AG04449 (cell line): ENCODE results near the gene LIN9.

Source experiments
- CTCF ChIA-PET: fragments of 350-600 bp; formaldehyde crosslinking; extraction: SDS; loops from one replicate; lab custom pipeline; 2021; ENCODE audit warnings: antibody characterized with exemption; lab: Yijun Ruan, JAX
- POLR2A ChIA-PET: fragments of 400-600, 350-600 bp; formaldehyde crosslinking; extraction: SDS; loops from one replicate; lab custom pipeline; 2020; ENCODE audit warnings: antibody characterized with exemption, inconsistent platforms; lab: Yijun Ruan, JAX
- DNase-seq: peaks from one replicate; pipeline ENCODE4 v3.0.0-alpha.2; 2010; ENCODE audit warnings: low read depth, low spot score
- H3K4me3 ChIP-seq: 2 replicates; pipeline ENCODE4 v1.5.1; 2011; ENCODE audit warnings: low read depth, mild to moderate bottlenecking, control low read depth, low read length
- TF ChIP-seq, protein P1 (sequence below): IDR thresholded peaks from one replicate; pipeline ENCODE4 v1.5.1; 2011; ENCODE audit warnings: mild to moderate bottlenecking, moderate library complexity, low read length, control low read depth, inconsistent platforms; ENCODE audit not compliant: insufficient read depth; ENCODE audit errors: missing control alignments

The LIN9 gene

DNA sequence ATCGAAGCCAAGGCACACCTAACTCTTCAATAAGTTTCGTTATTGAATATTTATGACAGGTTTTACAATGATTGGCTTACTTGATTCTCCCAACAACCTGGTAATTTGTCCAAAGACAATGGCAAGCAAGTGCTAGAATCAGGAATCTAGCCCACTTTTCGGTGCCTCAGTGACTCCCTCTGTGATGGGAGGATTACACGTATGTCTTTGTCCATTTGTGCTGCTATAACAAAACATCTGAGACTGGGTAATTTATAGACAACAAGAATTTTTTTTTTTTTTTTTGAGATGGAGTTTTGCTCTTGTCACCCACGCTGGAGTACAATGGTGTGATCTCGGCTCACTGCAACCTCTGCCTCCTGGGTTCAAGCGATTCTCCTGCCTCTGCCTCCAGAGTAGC, 2.4 kb upstream of the LIN9 start:
- POLR2A ChIA-PET = no interaction called here
- no peak for DNase-seq
- TF ChIP-seq, protein P1, sequence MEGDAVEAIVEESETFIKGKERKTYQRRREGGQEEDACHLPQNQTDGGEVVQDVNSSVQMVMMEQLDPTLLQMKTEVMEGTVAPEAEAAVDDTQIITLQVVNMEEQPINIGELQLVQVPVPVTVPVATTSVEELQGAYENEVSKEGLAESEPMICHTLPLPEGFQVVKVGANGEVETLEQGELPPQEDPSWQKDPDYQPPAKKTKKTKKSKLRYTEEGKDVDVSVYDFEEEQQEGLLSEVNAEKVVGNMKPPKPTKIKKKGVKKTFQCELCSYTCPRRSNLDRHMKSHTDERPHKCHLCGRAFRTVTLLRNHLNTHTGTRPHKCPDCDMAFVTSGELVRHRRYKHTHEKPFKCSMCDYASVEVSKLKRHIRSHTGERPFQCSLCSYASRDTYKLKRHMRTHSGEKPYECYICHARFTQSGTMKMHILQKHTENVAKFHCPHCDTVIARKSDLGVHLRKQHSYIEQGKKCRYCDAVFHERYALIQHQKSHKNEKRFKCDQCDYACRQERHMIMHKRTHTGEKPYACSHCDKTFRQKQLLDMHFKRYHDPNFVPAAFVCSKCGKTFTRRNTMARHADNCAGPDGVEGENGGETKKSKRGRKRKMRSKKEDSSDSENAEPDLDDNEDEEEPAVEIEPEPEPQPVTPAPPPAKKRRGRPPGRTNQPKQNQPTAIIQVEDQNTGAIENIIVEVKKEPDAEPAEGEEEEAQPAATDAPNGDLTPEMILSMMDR = no peak
- H3K4me3 ChIP-seq = no peak overlapping the region
- CTCF ChIA-PET = interaction anchor here (2.5 to 3.0 kb wide), 2 partner anchors 22 to 97 kb away, joined by 10 read pairs; partner anchors contain the start of gene PARP1

DNA sequence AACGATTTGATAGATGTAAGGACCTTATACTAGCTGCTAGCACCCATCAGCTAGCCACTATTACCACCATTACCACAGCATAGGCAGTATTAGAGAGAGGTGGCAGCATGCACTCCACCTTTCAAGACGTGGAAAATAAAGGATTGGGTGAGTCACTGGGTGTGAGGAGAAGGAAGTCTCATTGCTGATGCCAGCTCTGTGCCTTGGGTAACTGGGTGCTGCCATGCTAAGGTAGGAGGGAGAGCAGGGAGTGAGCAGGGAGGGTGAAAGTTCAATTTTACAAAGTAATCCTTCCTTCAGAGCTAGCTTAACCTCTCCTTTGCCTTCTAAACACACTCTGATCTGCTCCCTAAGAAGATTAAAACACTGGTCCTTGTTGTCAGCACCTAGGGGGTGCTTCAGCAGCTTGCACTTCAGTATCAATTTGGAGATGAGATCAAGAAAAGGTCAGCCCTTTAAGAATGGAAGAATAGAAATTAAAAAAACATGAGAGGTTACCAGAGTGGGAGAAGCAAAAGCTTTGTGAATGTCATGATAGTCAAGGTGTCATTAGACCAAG, 1.8 kb upstream of the LIN9 start:
- TF ChIP-seq, protein P1 = no peak
- CTCF ChIA-PET = interaction anchor here (1.7 to 3.0 kb wide), 3 partner anchors 13 to 98 kb away, joined by 5 to 10 read pairs (median 10); partner anchors contain the start of gene PARP1
- no peak for DNase-seq
- POLR2A ChIA-PET = no interaction called here
- no peak overlapping the region for H3K4me3 ChIP-seq

- TF ChIP-seq, protein P1 = no peak
- ChIA-PET CTCF (interaction anchor here (1.7 to 3.0 kb wide), 4 partner anchors 13 to 184 kb away, joined by 5 to 10 read pairs (median 8); partner anchors contain the start of gene PARP1), POLR2A (no interaction called here)
Observed at GRCh38 chr1:226310245-226310540, 1.2 kb upstream of the LIN9 start.

GRCh38 chr1:226309398-226310244, 657 bp upstream of the LIN9 start:
- H3K4me3 ChIP-seq = peak overlapping the region; percentile 95
- TF ChIP-seq, protein P1 = no peak
- CTCF ChIA-PET = interaction anchor here (1.7 to 3.0 kb wide), 4 partner anchors 14 to 184 kb away, joined by 5 to 10 read pairs (median 8); partner anchors contain the start of gene PARP1
- POLR2A ChIA-PET = interaction anchor here (1.0 kb wide), 1 partner anchor 98 kb away, joined by 7 read pairs; the partner anchor contains the start of gene PARP1
- DNase-seq = no peak

More at GRCh38 chr1:226310245-226310540, 1.2 kb upstream of the LIN9 start:
- no peak overlapping the region for H3K4me3 ChIP-seq
- no peak for DNase-seq

GRCh38 chr1:226308166-226308722, 720 bp downstream of the LIN9 start:
- no peak for DNase-seq
- CTCF ChIA-PET = interaction anchor here (3.0 kb wide), 1 partner anchor 100 kb away, joined by 10 read pairs; the partner anchor contains the start of gene PARP1
- TF ChIP-seq, protein P1 = no peak
- peak overlapping the region; percentile 95 for H3K4me3 ChIP-seq
- POLR2A ChIA-PET = no interaction called here
